NCI-H446 (cell line): Measurements from ENCODE around the gene LAMP1.
"Not testable (repeated sequence)": the region's sequence is repeated elsewhere in the genome, so short reads cannot be mapped to it uniquely, and the experiment has no call there.

Experiments used
- DNase-seq, 2 experiments: peaks; one replicate each; lab custom pipeline; 2025; lab: John Stamatoyannopoulos, UW

LAMP1 gene

GRCh38 chr13:113327766-113328471 is 30.9 kb downstream of the LAMP1 start:
- no peak for DNase-seq

- DNase-seq = no peak
Measured at GRCh38 chr13:113328851-113329250, 31.8 kb downstream of the LAMP1 start.

GRCh38 chr13:113329656-113330312 is 32.7 kb downstream of the LAMP1 start:
- DNase-seq = no peak

GRCh38 chr13:113332615-113333014 is 35.6 kb downstream of the LAMP1 start:
- no peak for DNase-seq

- DNase-seq = no peak
Measured at GRCh38 chr13:113333076-113333475, 36.0 kb downstream of the LAMP1 start.

- DNase-seq = no peak
Measured at GRCh38 chr13:113337556-113337955, 40.5 kb downstream of the LAMP1 start.

GRCh38 chr13:113337976-113338375 is 40.9 kb downstream of the LAMP1 start:
- DNase-seq = no peak

GRCh38 chr13:113338451-113338850 is 41.4 kb downstream of the LAMP1 start:
- DNase-seq = no peak

GRCh38 chr13:113342820-113343691 is 46.0 kb downstream of the LAMP1 start:
- no peak for DNase-seq

- DNase-seq = no peak
Measured at GRCh38 chr13:113343692-113343968, 46.6 kb downstream of the LAMP1 start.

- DNase-seq = no peak
Measured at GRCh38 chr13:113345486-113345885, 48.4 kb downstream of the LAMP1 start.

GRCh38 chr13:113347736-113348225 is 50.7 kb downstream of the LAMP1 start:
- DNase-seq = not testable (repeated sequence)

- DNase-seq = no peak
Measured at GRCh38 chr13:113348591-113348990, 51.6 kb downstream of the LAMP1 start.

GRCh38 chr13:113349050-113349449 is 52.0 kb downstream of the LAMP1 start:
- DNase-seq = no peak

GRCh38 chr13:113349491-113349890 is 52.5 kb downstream of the LAMP1 start:
- DNase-seq = no peak

GRCh38 chr13:113350065-113350937 is 53.3 kb downstream of the LAMP1 start:
- no peak for DNase-seq

GRCh38 chr13:113350938-113351335 is 53.9 kb downstream of the LAMP1 start:
- no peak for DNase-seq

- DNase-seq = no peak
Measured at GRCh38 chr13:113351514-113352026, 54.5 kb downstream of the LAMP1 start.

GRCh38 chr13:113353254-113353653 is 56.2 kb downstream of the LAMP1 start:
- no peak for DNase-seq

GRCh38 chr13:113354831-113355610 is 58.0 kb downstream of the LAMP1 start:
- no peak for DNase-seq

GRCh38 chr13:113355621-113356020 is 58.6 kb downstream of the LAMP1 start:
- DNase-seq = no peak
